Duodenal mucosa (tissue), 2 donors: ENCODE measurements around the gene GATAD2A.

Experiments
- H3K27ac ChIP-seq: one replicate; pipeline ENCODE4 v1.7.0; 2013; ENCODE audit warnings: low read depth, low read length
- H3K27me3 ChIP-seq, 2 donors: one replicate each; pipeline ENCODE4 v1.7.0; 2013; ENCODE audit warnings: low read length in 2 of 2, control low read depth in 1 of 2; ENCODE audit not compliant: insufficient read depth in 2 of 2, control insufficient read depth in 1 of 2
- H3K36me3 ChIP-seq, 2 donors: one replicate each; pipeline ENCODE4 v1.7.0; 2013; ENCODE audit warnings: low read length in 2 of 2, control low read depth in 1 of 2; ENCODE audit not compliant: insufficient read depth in 2 of 2, control insufficient read depth in 1 of 2
- H3K4me1 ChIP-seq, 2 donors: one replicate each; pipeline ENCODE4 v1.7.0; 2013; ENCODE audit warnings: low read length in 2 of 2, control low read depth in 1 of 2; ENCODE audit not compliant: insufficient read depth in 2 of 2, control insufficient read depth in 1 of 2
- H3K4me3 ChIP-seq, 2 donors: one replicate each; pipeline ENCODE4 v1.7.0; 2013; ENCODE audit warnings: low read length in 2 of 2, low read depth in 1 of 2
- H3K9ac ChIP-seq, 2 donors: one replicate each; pipeline ENCODE4 v1.7.0; 2013; ENCODE audit warnings: low read length in 2 of 2, low read depth in 1 of 2
- H3K9me3 ChIP-seq, 2 donors: one replicate each; pipeline ENCODE4 v1.7.0; 2013; ENCODE audit warnings: low read length in 2 of 2, control low read depth in 1 of 2; ENCODE audit not compliant: control insufficient read depth in 1 of 2

GATAD2A gene

GRCh38 chr19:19477705-19478383 is 72.4 kb downstream of the GATAD2A start:
- no peaks in the 10 kb centered on the region for H3K27me3 ChIP-seq
- no peaks in the 10 kb centered on the region for H3K9me3 ChIP-seq
- no peak overlapping the region for H3K27ac ChIP-seq
- H3K36me3 ChIP-seq, result peaks cover 9 to 43% of the 10 kb centered on the region in 2 donors
- H3K4me3 ChIP-seq, result no peak overlapping the region
- H3K4me1 ChIP-seq, result peaks cover 0 to 24% of the 10 kb centered on the region in 2 donors
- H3K9ac ChIP-seq, result no peak overlapping the region

DNA sequence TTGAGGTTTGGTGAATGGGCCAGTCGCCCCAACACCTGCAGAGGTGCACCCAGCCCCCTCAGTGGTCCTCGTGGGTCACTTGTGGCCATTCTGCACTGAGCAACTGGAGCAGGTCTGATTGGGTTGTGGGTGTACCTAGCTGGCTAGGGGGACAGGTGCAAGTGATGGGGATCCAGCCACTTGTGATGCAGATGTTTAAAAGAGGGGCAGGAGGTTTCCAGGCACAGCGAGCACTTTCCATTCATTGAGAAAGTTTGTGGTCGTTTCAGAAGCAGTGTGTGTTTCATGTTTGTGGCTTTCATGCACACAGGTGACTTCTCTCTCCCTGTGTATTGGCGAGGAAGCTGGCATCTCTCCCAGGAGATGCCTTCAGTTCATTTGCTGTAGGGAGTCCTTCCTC is 75.2 kb downstream of the GATAD2A start:
- no peak overlapping the region for H3K27ac ChIP-seq
- no peak overlapping the region for H3K9ac ChIP-seq
- H3K9me3 ChIP-seq, result no peaks in the 10 kb centered on the region
- no peak overlapping the region for H3K4me3 ChIP-seq
- H3K4me1 ChIP-seq, result peaks cover 0 to 12% of the 10 kb centered on the region in 2 donors
- no peaks in the 10 kb centered on the region for H3K27me3 ChIP-seq
- H3K36me3 ChIP-seq, result peaks cover 6 to 39% of the 10 kb centered on the region in 2 donors

- Histone ChIP-seq H3K4me1 (peaks cover 9 to 13% of the 10 kb centered on the region in 2 donors), H3K27ac (no peak overlapping the region), H3K9ac (no peak overlapping the region), H3K27me3 (no peaks in the 10 kb centered on the region), H3K4me3 (no peak overlapping the region), H3K36me3 (peaks cover 3 to 45% of the 10 kb centered on the region in 2 donors), H3K9me3 (no peaks in the 10 kb centered on the region)
Measured at GRCh38 chr19:19482809-19483596, 77.5 kb downstream of the GATAD2A start.

GRCh38 chr19:19485161-19485997 is 79.9 kb downstream of the GATAD2A start:
- no peak overlapping the region for H3K27ac ChIP-seq

GRCh38 chr19:19485998-19486290 is 80.5 kb downstream of the GATAD2A start:
- Histone ChIP-seq H3K9ac (no peak overlapping the region), H3K36me3 (peaks cover 2 to 39% of the 10 kb centered on the region in 2 donors), H3K4me3 (no peak overlapping the region), H3K9me3 (no peaks in the 10 kb centered on the region), H3K27me3 (no peaks in the 10 kb centered on the region), H3K4me1 (peaks cover 33 to 36% of the 10 kb centered on the region in 2 donors), H3K27ac (no peak overlapping the region)

More at GRCh38 chr19:19485161-19485997, 79.9 kb downstream of the GATAD2A start:
- Histone ChIP-seq H3K4me3 (no peak overlapping the region), H3K27me3 (no peaks in the 10 kb centered on the region), H3K36me3 (peaks cover 2 to 41% of the 10 kb centered on the region in 2 donors), H3K9me3 (no peaks in the 10 kb centered on the region), H3K9ac (no peak overlapping the region), H3K4me1 (peaks cover 33 to 36% of the 10 kb centered on the region in 2 donors)

- no peak overlapping the region for H3K4me3 ChIP-seq
- peaks cover 4 to 42% of the 10 kb centered on the region in 2 donors for H3K36me3 ChIP-seq
- H3K27ac ChIP-seq, result no peak overlapping the region
- H3K9ac ChIP-seq, result no peak overlapping the region
- H3K4me1 ChIP-seq, result peaks cover 33 to 36% of the 10 kb centered on the region in 2 donors
- no peaks in the 10 kb centered on the region for H3K9me3 ChIP-seq
- H3K27me3 ChIP-seq, result no peaks in the 10 kb centered on the region
Measured at GRCh38 chr19:19486343-19487076, 81.0 kb downstream of the GATAD2A start.

DNA sequence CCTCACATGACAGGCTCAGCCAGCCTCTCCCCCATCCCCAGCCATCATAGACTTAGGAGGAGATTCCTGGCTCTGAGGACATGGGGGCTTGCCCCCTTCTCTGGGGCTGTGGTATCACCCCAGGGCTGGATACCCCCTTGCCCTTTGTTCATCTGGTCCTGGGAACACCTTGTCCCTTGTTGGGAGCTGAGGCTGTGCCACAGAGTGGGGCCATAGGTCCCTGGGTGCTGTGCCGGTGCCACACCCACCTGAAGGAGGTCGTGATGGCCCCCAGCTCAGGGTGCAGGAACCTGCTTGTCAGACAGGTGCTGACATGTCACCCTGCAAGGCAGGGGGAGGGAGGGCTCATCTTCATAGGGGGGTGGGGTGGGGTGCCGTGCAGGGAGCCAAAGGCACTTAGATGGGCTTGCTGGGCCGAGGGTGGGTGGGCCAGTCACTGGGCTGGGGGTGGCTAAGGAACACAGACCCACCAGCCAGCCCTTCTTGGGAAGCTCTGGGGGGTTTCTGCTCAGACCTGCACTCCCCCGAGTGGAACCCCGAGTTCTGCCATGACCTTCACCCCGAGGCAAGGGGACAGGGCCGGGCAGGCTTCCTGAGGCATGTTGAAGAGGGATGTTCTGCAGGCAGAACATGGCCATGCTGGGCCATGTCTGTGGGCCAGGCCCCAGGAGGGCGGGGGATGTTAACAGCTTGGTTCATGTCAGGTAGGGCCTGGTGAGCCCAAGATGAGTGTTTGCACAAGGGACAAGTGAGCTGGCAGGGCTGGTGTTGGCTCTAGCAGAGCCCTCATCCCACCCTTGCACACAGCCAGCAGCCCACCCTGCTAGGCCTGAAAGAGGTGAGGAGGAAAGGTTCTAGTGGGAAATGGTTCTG is 81.8 kb downstream of the GATAD2A start:
- H3K27ac ChIP-seq, result no peak overlapping the region
- H3K9me3 ChIP-seq, result no peaks in the 10 kb centered on the region
- no peaks in the 10 kb centered on the region for H3K27me3 ChIP-seq
- H3K4me1 ChIP-seq, result peaks cover 33 to 36% of the 10 kb centered on the region in 2 donors
- no peak overlapping the region for H3K4me3 ChIP-seq
- H3K9ac ChIP-seq, result no peak overlapping the region
- peaks cover 10 to 45% of the 10 kb centered on the region in 2 donors for H3K36me3 ChIP-seq

GRCh38 chr19:19487950-19488874 is 82.7 kb downstream of the GATAD2A start:
- Histone ChIP-seq H3K4me1 (peaks cover 33 to 36% of the 10 kb centered on the region in 2 donors), H3K4me3 (peak overlapping the region in 1 of 2 donors; percentile 48), H3K9ac (peak overlapping the region in 1 of 2 donors; percentile 24)

More at GRCh38 chr19:19487950-19488874, 82.7 kb downstream of the GATAD2A start:
- Histone ChIP-seq H3K27ac (no peak overlapping the region), H3K9me3 (no peaks in the 10 kb centered on the region), H3K27me3 (no peaks in the 10 kb centered on the region), H3K36me3 (peaks cover 15 to 45% of the 10 kb centered on the region in 2 donors)
